GM13976 (cell line): ENCODE results near the gene KRT36.

Experiments used
- DNase-seq: peaks from one replicate; pipeline ENCODE4 v3.0.0; 2012; ENCODE audit warnings: low spot score
- in situ Hi-C: fragments of 300-500 bp; cut with MboI; formaldehyde crosslinking; loops from one replicate; pipeline ENCODE4 v1.12.0; 2022; ENCODE audit warnings: low sequenced_read_pairs, mixed read lengths, inconsistent platforms; ENCODE audit not compliant: unreplicated experiment
- TF ChIP-seq, protein P1 (sequence below): IDR thresholded peaks from 2 replicates; pipeline ENCODE4 v1.5.1; 2012; ENCODE audit warnings: borderline replicate concordance, mild to moderate bottlenecking; ENCODE audit not compliant: insufficient read depth; ENCODE audit errors: extremely low read depth, missing control alignments, control extremely low read depth

The KRT36 gene

DNA sequence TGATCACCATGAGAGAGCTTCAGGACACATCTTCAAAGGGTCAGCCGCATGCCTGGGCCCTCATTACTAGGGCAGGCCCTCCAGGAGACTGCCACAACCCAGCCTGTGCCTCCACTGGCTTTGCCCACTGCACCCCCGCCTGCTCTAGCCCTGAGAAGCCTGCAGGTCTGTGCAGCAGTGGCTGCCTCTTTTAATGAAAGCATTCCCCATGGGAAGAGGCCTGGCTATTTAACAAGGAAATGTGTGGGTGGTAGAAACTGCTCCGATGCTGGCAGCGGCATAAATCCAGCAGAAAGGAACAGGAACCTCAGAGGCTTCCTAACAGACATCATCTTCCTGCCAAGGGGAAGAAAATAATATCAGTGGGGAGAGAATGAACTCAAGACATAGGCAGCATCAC is 22.1 kb downstream of the KRT36 start:
- TF ChIP-seq, protein P1, sequence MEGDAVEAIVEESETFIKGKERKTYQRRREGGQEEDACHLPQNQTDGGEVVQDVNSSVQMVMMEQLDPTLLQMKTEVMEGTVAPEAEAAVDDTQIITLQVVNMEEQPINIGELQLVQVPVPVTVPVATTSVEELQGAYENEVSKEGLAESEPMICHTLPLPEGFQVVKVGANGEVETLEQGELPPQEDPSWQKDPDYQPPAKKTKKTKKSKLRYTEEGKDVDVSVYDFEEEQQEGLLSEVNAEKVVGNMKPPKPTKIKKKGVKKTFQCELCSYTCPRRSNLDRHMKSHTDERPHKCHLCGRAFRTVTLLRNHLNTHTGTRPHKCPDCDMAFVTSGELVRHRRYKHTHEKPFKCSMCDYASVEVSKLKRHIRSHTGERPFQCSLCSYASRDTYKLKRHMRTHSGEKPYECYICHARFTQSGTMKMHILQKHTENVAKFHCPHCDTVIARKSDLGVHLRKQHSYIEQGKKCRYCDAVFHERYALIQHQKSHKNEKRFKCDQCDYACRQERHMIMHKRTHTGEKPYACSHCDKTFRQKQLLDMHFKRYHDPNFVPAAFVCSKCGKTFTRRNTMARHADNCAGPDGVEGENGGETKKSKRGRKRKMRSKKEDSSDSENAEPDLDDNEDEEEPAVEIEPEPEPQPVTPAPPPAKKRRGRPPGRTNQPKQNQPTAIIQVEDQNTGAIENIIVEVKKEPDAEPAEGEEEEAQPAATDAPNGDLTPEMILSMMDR, result no peak
- in situ Hi-C loops, result no loop called here
- DNase-seq, result no peak

DNA sequence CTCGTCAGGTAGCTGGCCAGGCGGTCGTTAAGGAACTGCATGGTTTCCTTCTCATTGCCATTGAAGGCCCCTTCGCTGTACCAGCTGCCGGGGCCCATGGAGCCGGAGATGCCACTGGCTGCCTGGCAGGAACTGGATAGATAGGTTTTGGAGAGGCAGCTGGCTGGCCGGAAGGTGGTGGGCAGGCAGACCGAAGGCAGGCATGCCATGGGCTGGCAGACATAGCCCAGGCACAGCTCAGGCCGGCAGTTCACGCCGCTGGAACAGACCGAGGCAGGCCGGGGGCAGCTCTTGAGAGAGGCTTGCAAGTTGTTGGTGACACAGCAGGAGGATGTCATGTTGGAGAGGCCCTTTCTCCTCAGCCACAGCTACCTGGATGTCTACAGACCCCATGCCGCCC is 22.7 kb downstream of the KRT36 start, which contains the start of gene KRT32:
Gene KRT32 (minus strand): TSS at position 399 of the 400 bp plus-strand sequence. CDS start 61 bp downstream, at position 338.
- DNase-seq, result no peak
- in situ Hi-C loops, result no loop called here
- TF ChIP-seq, protein P1, result no peak

GRCh38 chr17:41464682-41465081 is 25.0 kb downstream of the KRT36 start:
- TF ChIP-seq, protein P1, result no peak
- no peak for DNase-seq
- in situ Hi-C loops, result no loop called here

DNA sequence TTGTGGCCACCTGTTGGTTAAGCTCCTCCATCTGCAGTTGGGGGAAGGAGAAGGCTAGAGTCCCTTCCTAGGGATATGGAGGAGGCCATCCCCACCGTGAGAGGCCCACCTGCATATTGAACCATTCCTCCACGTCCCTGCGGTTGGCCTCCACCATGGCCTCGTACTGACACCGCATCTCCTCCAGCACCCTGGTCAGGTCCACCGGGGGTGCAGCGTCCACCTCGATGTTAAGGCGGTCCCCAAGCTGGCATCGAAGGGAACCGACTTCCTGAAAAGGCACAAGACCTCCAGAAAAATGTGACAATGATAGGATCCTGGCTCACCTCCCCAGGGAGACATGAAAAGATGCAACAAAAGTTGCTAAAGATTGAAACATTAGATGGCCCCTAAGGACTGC is 25.5 kb downstream of the KRT36 start:
- in situ Hi-C loops, result no loop called here
- TF ChIP-seq, protein P1, result no peak
- no peak for DNase-seq

- no peak for DNase-seq
- in situ Hi-C loops, result no loop called here
- TF ChIP-seq, protein P1, result no peak
Measured at GRCh38 chr17:41463746-41464145, 26.0 kb downstream of the KRT36 start.

DNA sequence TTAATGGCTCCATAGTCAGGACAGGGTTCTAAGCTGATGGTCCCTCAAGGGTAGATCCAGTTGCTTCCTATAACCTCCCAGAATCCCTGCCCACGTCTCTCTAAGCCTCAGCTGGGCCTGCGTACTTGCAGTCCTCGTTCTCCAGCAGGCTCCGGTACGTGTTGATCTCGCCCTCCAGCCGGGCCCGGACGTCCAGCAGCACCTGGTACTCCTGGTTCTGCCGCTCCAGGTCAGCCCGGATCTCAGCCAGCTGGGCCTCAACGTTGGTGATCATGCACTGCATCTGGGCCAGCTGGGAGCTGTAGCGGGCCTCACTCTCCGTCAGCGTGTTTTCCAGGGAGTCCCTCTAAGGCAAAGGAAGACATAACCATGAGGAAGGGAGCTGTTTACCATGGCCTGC is 27.0 kb downstream of the KRT36 start:
- TF ChIP-seq, protein P1, result no peak
- DNase-seq, result no peak
- in situ Hi-C loops, result no loop called here

DNA sequence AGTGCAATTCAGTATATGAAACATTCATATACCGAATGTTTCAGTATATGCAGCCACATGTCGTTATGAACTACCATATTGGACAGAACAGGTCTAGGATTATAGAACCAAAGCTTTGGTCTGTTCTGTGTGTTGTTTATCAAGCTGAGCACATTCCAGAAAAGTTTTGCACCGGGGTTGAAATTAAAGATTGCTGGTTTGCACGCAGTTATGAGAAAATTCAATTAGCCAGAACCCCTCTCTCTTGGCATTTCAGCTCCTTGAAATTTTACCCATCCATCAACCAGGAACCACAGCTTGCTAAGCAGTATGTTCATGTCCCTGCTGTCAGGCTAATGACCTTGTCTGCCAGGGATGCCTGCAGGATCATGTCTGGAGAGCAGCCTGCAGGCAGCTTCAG is 32.0 kb downstream of the KRT36 start:
- TF ChIP-seq, protein P1, result no peak
- no peak for DNase-seq
- in situ Hi-C loops, result no loop called here
